Trophoblast cell (in vitro differentiated cells and primary cell): ENCODE measurements around the gene PTGS1.

Source experiments
- DNase-seq, 2 donors: peaks; one replicate each; pipeline ENCODE4 v3.0.0-alpha.2; 2016
- H2AFZ ChIP-seq: 2 replicates; pipeline ENCODE4 v1.6.1; 2013; ENCODE audit warnings: low read length, moderate library complexity, mild to moderate bottlenecking; ENCODE audit not compliant: insufficient read depth, poor library complexity
- H2AK5ac ChIP-seq: 2 replicates; pipeline ENCODE4 v1.6.1; 2013; ENCODE audit warnings: mild to moderate bottlenecking, low read length
- H2BK120ac ChIP-seq: 2 replicates; pipeline ENCODE4 v1.6.1; 2013; ENCODE audit warnings: low read length, mild to moderate bottlenecking, moderate library complexity; ENCODE audit not compliant: insufficient read depth, poor library complexity
- H2BK12ac ChIP-seq: 2 replicates; pipeline ENCODE4 v1.6.1; 2013; ENCODE audit warnings: mild to moderate bottlenecking, low read length, moderate library complexity
- H2BK5ac ChIP-seq: 2 replicates; pipeline ENCODE4 v1.6.1; 2013; ENCODE audit warnings: low read length, low read depth, moderate library complexity, mild to moderate bottlenecking; ENCODE audit not compliant: poor library complexity
- H3K14ac ChIP-seq: 2 replicates; pipeline ENCODE4 v1.6.1; 2013; ENCODE audit warnings: mild to moderate bottlenecking, low read length
- H3K18ac ChIP-seq: 2 replicates; pipeline ENCODE4 v1.6.1; 2013; ENCODE audit warnings: mild to moderate bottlenecking, low read length
- H3K23ac ChIP-seq: 2 replicates; pipeline ENCODE4 v1.6.1; 2013; ENCODE audit warnings: low read length
- H3K27ac ChIP-seq: 2 replicates; pipeline ENCODE4 v1.5.1; 2013; ENCODE audit warnings: low read depth, mild to moderate bottlenecking, inconsistent platforms, low read length, moderate library complexity
- H3K27me3 ChIP-seq: 2 replicates; pipeline ENCODE4 v1.6.1; 2013; ENCODE audit warnings: inconsistent platforms, mild to moderate bottlenecking, low read length, moderate library complexity; ENCODE audit not compliant: insufficient read depth
- H3K36me3 ChIP-seq, 2 experiments: 1 replicate in 1 of 2; 2 replicates in 1 of 2; pipeline ENCODE4 v1.6.1; 2013; ENCODE audit warnings: low read length in 2 of 2, mild to moderate bottlenecking in 2 of 2, moderate library complexity in 1 of 2; ENCODE audit not compliant: insufficient read depth in 2 of 2, control insufficient read depth in 1 of 2
- H3K4ac ChIP-seq: 2 replicates; pipeline ENCODE4 v1.6.1; 2013; ENCODE audit warnings: low read depth, mild to moderate bottlenecking, low read length, moderate library complexity
- H3K4me1 ChIP-seq, 2 experiments: 1 replicate in 1 of 2; 2 replicates in 1 of 2; pipeline ENCODE4 v1.6.1; 2013; ENCODE audit warnings: low read length in 2 of 2, mild to moderate bottlenecking in 2 of 2, moderate library complexity in 1 of 2; ENCODE audit not compliant: insufficient read depth in 2 of 2, control insufficient read depth in 1 of 2
- H3K4me2 ChIP-seq: 2 replicates; pipeline ENCODE4 v1.6.1; 2013; ENCODE audit warnings: inconsistent platforms, mild to moderate bottlenecking, low read length, moderate library complexity
- H3K4me3 ChIP-seq: 2 replicates; pipeline ENCODE4 v1.5.1; 2013; ENCODE audit warnings: mild to moderate bottlenecking, low read depth, low read length, inconsistent platforms
- H3K79me1 ChIP-seq: one replicate; pipeline ENCODE4 v1.6.1; 2013; ENCODE audit warnings: low read length
- H3K79me2 ChIP-seq: 2 replicates; pipeline ENCODE4 v1.6.1; 2013; ENCODE audit warnings: low read length, mild to moderate bottlenecking; ENCODE audit not compliant: control insufficient read depth, insufficient read depth, poor library complexity
- H3K9ac ChIP-seq: 2 replicates; pipeline ENCODE4 v1.6.1; 2013; ENCODE audit warnings: mild to moderate bottlenecking, low read length
- H3K9me3 ChIP-seq: 2 replicates; pipeline ENCODE4 v1.6.1; 2013; ENCODE audit warnings: low read depth, mild to moderate bottlenecking, control low read depth, inconsistent platforms, low read length; ENCODE audit not compliant: insufficient read depth
- H4K12ac ChIP-seq: 2 replicates; pipeline ENCODE4 v1.6.1; 2013; ENCODE audit warnings: low read depth, mild to moderate bottlenecking, low read length, moderate library complexity
- H4K8ac ChIP-seq: 2 replicates; pipeline ENCODE4 v1.6.1; 2013; ENCODE audit warnings: low read depth, mild to moderate bottlenecking, low read length, moderate library complexity
- H4K91ac ChIP-seq: one replicate; pipeline ENCODE4 v1.6.1; 2013; ENCODE audit warnings: low read depth, mild to moderate bottlenecking, low read length, moderate library complexity
- WGBS: extraction: QIAGEN DNeasy Blood & Tissue Kit; methylation state at CpG from one replicate; pipeline ENCODE4 v1.1.7; 2013; ENCODE audit warnings: missing lambda C conversion rate; ENCODE audit not compliant: insufficient read length, insufficient coverage; ENCODE audit errors: extremely low coverage; 5-methylcytosine and 5-hydroxymethylcytosine counted together

The PTGS1 gene

DNA sequence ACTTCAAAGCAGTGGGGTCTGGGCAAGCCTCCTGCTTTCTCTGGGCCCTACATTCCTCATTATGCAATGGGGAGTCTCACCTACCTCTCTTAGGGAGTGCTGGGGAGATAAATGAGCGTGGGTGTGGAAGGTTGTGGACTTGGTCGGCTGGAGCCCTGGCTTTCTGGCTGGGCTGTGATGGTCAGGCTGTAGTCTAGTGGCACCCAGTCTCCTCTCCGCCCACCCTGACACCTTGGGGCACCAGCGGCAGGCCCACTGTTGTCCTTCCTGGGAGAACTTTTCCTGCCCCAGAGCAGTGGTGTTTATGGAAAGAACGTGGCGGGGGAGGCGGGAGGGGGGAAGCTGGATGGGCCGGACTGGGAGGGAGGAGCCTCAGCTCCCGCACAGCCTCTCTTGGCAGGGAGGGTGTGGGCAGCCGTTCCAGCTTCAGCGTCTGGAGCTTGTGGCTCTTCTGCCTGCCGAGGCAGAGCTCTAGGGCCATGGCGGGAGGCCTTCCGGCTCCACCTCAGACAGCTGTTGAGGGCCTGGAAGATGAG lies 4.1 kb downstream of the PTGS1 start:
- no peak overlapping the region for H3K18ac ChIP-seq
- no peak overlapping the region for H3K4me2 ChIP-seq
- no peak overlapping the region for H3K4me3 ChIP-seq
- no peak overlapping the region for H3K14ac ChIP-seq
- peaks cover 0 to 4% of the 10 kb centered on the region in 2 experiments for H3K4me1 ChIP-seq
- H3K4ac ChIP-seq: no peak overlapping the region
- H4K12ac ChIP-seq: no peak overlapping the region
- no peak overlapping the region for H3K9ac ChIP-seq
- no peak overlapping the region for H2AK5ac ChIP-seq
- H2BK120ac ChIP-seq: no peak overlapping the region
- DNase-seq: peak in 1 of 2 donors; percentile 11
- WGBS: no CpG with 5 or more reads among the region's 14 CpGs
- H3K79me2 ChIP-seq: no peaks in the 10 kb centered on the region
- no peak overlapping the region for H3K23ac ChIP-seq
- no peaks in the 10 kb centered on the region for H3K36me3 ChIP-seq
- no peaks in the 10 kb centered on the region for H3K79me1 ChIP-seq
- H3K9me3 ChIP-seq: peaks cover under 1% of the 10 kb centered on the region
- no peak overlapping the region for H3K27ac ChIP-seq
- no peak overlapping the region for H2BK12ac ChIP-seq
- no peak overlapping the region for H4K8ac ChIP-seq
- no peak overlapping the region for H4K91ac ChIP-seq
- H3K27me3 ChIP-seq: peaks cover 23% of the 10 kb centered on the region
- H2BK5ac ChIP-seq: no peak overlapping the region
- no peak overlapping the region for H2AFZ ChIP-seq

DNA sequence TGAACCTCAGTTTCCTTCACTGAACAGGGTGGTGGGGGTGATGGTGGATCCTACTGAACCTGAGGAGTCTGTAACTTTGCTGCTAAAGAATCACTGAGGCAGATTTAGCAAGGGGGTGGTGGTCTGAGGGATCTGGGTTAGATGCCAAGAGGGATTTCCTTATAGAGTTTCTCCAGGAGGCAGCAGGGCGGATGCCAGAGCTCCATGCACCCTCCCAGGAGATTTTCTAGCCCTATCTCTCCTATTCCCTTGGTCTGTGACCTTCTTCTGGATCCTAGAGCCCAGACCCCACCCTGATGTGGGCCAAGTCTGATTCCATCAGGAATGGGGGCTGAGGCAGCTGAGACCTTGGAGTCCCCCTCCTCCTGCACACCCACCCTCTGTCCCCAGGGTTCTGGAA lies 6.0 kb downstream of the PTGS1 start:
- H2BK12ac ChIP-seq: no peak overlapping the region
- no CpG with 5 or more reads among the region's 1 CpG for WGBS
- H2BK120ac ChIP-seq: no peak overlapping the region
- H3K9ac ChIP-seq: no peak overlapping the region
- no peak for DNase-seq
- peaks cover 6% of the 10 kb centered on the region for H3K27me3 ChIP-seq
- peaks cover 0 to 4% of the 10 kb centered on the region in 2 experiments for H3K4me1 ChIP-seq
- no peak overlapping the region for H2BK5ac ChIP-seq
- H3K9me3 ChIP-seq: peaks cover 3% of the 10 kb centered on the region
- no peak overlapping the region for H4K8ac ChIP-seq
- no peaks in the 10 kb centered on the region for H3K36me3 ChIP-seq
- no peak overlapping the region for H3K4me2 ChIP-seq
- no peak overlapping the region for H2AFZ ChIP-seq
- H3K27ac ChIP-seq: no peak overlapping the region
- no peak overlapping the region for H3K4ac ChIP-seq
- no peak overlapping the region for H4K91ac ChIP-seq
- no peak overlapping the region for H3K23ac ChIP-seq
- no peak overlapping the region for H3K4me3 ChIP-seq
- H3K18ac ChIP-seq: no peak overlapping the region
- no peaks in the 10 kb centered on the region for H3K79me1 ChIP-seq
- H3K79me2 ChIP-seq: no peaks in the 10 kb centered on the region
- no peak overlapping the region for H2AK5ac ChIP-seq
- no peak overlapping the region for H3K14ac ChIP-seq
- no peak overlapping the region for H4K12ac ChIP-seq

DNA sequence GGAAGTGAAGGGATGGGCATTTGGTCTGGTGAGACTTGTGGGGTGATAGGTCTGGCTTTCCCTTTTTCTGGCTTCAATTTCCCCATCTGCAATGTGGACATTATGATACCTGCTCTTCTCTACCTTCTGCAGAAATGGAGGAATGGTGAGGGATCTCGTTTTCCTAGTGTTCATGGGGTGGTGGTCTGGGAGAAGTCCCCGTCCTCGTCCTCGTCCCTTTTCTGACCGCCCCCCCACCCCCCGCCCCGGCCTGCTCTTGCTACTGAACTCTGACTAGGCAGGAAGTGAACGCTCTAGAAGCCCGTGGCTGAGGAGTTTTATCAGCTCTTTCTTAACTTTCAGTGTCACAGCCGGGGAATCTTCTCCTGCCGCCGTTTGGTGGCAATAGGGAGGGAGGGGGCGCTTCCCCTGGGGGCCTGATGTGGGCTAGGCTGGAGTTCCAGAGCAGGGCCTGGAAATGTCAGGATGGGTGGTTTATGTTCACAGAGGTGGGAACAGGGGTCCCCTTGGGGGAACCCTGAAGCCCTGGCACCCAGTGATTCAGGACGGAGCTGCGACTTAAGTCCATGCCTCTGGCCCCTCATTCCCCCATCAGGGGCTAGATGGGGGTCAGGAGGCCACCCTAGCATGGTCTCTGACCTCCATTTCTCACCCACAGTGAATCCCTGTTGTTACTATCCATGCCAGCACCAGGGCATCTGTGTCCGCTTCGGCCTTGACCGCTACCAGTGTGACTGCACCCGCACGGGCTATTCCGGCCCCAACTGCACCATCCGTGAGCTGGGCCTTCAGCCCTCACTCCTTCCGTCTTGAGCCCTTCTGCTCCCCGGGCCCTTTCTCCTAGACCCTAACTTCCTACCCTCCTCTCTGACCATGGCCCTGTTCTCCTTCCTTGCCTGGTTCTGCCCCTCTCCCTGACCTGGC lies 6.7 kb downstream of the PTGS1 start:
- Histone ChIP-seq H3K23ac (no peak overlapping the region), H3K36me3 (no peaks in the 10 kb centered on the region), H2BK120ac (no peak overlapping the region), H4K12ac (no peak overlapping the region), H4K8ac (no peak overlapping the region), H3K14ac (no peak overlapping the region), H3K4me3 (no peak overlapping the region), H4K91ac (no peak overlapping the region), H2BK5ac (no peak overlapping the region), H2AFZ (no peak overlapping the region), H3K79me2 (no peaks in the 10 kb centered on the region), H3K4me2 (no peak overlapping the region), H3K27me3 (no peaks in the 10 kb centered on the region), H3K27ac (no peak overlapping the region), H3K4ac (no peak overlapping the region), H3K18ac (no peak overlapping the region), H2AK5ac (no peak overlapping the region), H3K9ac (no peak overlapping the region), H2BK12ac (no peak overlapping the region), H3K4me1 (peaks cover 0 to 4% of the 10 kb centered on the region in 2 experiments), H3K79me1 (no peaks in the 10 kb centered on the region), H3K9me3 (peaks cover 3% of the 10 kb centered on the region)
- no peak for DNase-seq
- no CpG with 5 or more reads among the region's 24 CpGs for WGBS

DNA sequence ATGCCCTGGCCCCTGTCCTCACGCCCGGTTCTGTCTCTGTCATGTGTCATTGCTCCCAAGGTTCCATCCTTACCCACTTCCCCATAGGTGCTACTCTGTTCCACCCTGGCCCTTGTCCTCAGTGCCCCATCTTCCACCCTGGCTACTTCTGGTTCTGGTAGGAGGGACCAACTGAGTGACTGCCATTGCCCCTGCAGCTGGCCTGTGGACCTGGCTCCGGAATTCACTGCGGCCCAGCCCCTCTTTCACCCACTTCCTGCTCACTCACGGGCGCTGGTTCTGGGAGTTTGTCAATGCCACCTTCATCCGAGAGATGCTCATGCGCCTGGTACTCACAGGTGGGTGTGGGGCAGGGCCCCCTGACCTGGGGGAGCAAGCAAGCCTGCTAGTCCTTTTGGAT lies 7.4 kb downstream of the PTGS1 start:
- H2AK5ac ChIP-seq: no peak overlapping the region
- H4K91ac ChIP-seq: no peak overlapping the region
- no peak overlapping the region for H3K14ac ChIP-seq
- H3K4ac ChIP-seq: no peak overlapping the region
- no peak overlapping the region for H3K4me2 ChIP-seq
- no peak overlapping the region for H4K8ac ChIP-seq
- no peak overlapping the region for H4K12ac ChIP-seq
- no peak overlapping the region for H3K18ac ChIP-seq
- H3K9ac ChIP-seq: no peak overlapping the region
- no peak for DNase-seq
- H3K23ac ChIP-seq: no peak overlapping the region
- H3K79me1 ChIP-seq: no peaks in the 10 kb centered on the region
- H3K4me3 ChIP-seq: no peak overlapping the region
- H3K4me1 ChIP-seq: peaks cover 0 to 4% of the 10 kb centered on the region in 2 experiments
- H2BK12ac ChIP-seq: no peak overlapping the region
- H3K36me3 ChIP-seq: no peaks in the 10 kb centered on the region
- no peak overlapping the region for H2AFZ ChIP-seq
- no peak overlapping the region for H2BK5ac ChIP-seq
- H3K79me2 ChIP-seq: no peaks in the 10 kb centered on the region
- no peak overlapping the region for H3K27ac ChIP-seq
- no peak overlapping the region for H2BK120ac ChIP-seq
- peaks cover 3% of the 10 kb centered on the region for H3K9me3 ChIP-seq
- WGBS: no CpG with 5 or more reads among the region's 8 CpGs
- no peaks in the 10 kb centered on the region for H3K27me3 ChIP-seq
